Suprapubic skin (tissue), 4 donors: ENCODE data around the gene RPL7L1. TPM values are rescaled to one million over a fixed set of nuclear protein-coding genes. Genes with fewer than 3 reads are reported as not detected.

Experiments
- DNase-seq, 2 donors: peaks; one replicate each; pipeline ENCODE4 v3.0.0-alpha.2; 2019; ENCODE audit warnings: low spot score in 2 of 2
- H3K27ac ChIP-seq: fragments of 200-600 bp; sonication (generic); one replicate; pipeline ENCODE4 v1.5.1; 2019
- H3K27me3 ChIP-seq: fragments of 200-600 bp; sonication (generic); one replicate; pipeline ENCODE4 v1.5.1; 2019
- H3K36me3 ChIP-seq: fragments of 200-600 bp; sonication (generic); one replicate; pipeline ENCODE4 v1.5.1; 2019
- H3K4me1 ChIP-seq: fragments of 200-600 bp; sonication (generic); one replicate; pipeline ENCODE4 v1.5.1; 2019
- H3K4me3 ChIP-seq: fragments of 200-600 bp; sonication (generic); one replicate; pipeline ENCODE4 v1.5.1; 2019; ENCODE audit warnings: mild to moderate bottlenecking
- H3K9me3 ChIP-seq: fragments of 200-600 bp; sonication (generic); one replicate; pipeline ENCODE4 v1.5.1; 2019
- CTCF ChIP-seq, 2 donors: fragments of 200-600 bp in 1 of 2; fragments of 450-650 bp in 1 of 2; sonication (generic) in 1 of 2; IDR thresholded peaks; one replicate each; pipeline ENCODE4 v1.5.1; 2016 to 2019; ENCODE audit warnings: antibody characterized with exemption in 2 of 2, mild to moderate bottlenecking in 1 of 2, moderate library complexity in 1 of 2
- EP300 ChIP-seq: sonication (generic); formaldehyde crosslinking; IDR thresholded peaks from one replicate; pipeline ENCODE4 v1.6.1; 2017; ENCODE audit warnings: antibody characterized with exemption
- POLR2A ChIP-seq, 2 donors: fragments of 450-650 bp; IDR thresholded peaks; one replicate each; pipeline ENCODE4 v1.6.1; 2017; ENCODE audit warnings: antibody characterized with exemption in 2 of 2, mild to moderate bottlenecking in 2 of 2, moderate library complexity in 2 of 2
- POLR2AphosphoS5 ChIP-seq, 3 donors: sonication (generic); formaldehyde crosslinking; IDR thresholded peaks; one replicate each; pipeline ENCODE4 v1.6.1; 2017; ENCODE audit warnings: antibody characterized with exemption in 3 of 3
- WGBS: methylation state at CpG from one replicate; pipeline ENCODE4 v1.1.5; 2018; 5-methylcytosine and 5-hydroxymethylcytosine counted together
- total RNA-seq, 4 donors: library from RNA; depleted of rRNA; stranded (reverse); fragments of >200 nt; gene quantifications; one replicate each; pipeline ENCODE4 v1.1.0, GENCODE V29; 2016

The RPL7L1 gene
- total RNA-seq, 4 donors from 2014 or later, result 76.8 to 112 (median 86.4) TPM

DNA sequence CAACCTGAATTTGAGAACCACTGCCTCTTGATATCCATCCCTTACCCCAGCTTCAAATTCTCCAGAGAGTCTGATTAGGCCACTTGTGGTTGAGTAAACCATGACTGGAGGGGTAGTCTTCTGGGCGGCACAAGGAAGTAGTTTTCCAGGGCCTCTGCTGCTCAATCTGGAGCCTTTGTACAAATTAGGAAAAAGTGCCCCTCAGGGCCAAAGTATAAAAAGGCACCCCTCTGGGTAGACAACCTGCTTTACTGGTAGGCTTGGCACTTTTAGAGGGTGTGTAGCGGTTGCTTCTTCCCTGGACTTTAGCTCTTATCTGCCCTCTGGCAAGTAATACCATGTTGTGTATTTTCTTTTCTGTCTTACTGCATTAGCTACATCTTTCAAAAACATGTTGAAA, 32.9 kb upstream of the RPL7L1 start:
- TF ChIP-seq EP300, result no peak
- no peak for TF ChIP-seq POLR2A (IDR thresholded peaks at IDR 0.05)
- no peak for TF ChIP-seq POLR2AphosphoS5 (IDR thresholded peaks at IDR 0.05)
- TF ChIP-seq CTCF (IDR thresholded peaks at IDR 0.05), result no peak
- Histone ChIP-seq H3K9me3 (no peaks in the 10 kb centered on the region), H3K27me3 (no peaks in the 10 kb centered on the region), H3K4me3 (no peak overlapping the region), H3K36me3 (peaks cover 17% of the 10 kb centered on the region), H3K4me1 (no peaks in the 10 kb centered on the region), H3K27ac (no peak overlapping the region)
- 89% methylated on average over 2 of the region's 2 CpGs for WGBS
- DNase-seq, result no peak

GRCh38 chr6:42848700-42849099, 30.7 kb upstream of the RPL7L1 start:
- Histone ChIP-seq H3K9me3 (no peaks in the 10 kb centered on the region), H3K27me3 (no peaks in the 10 kb centered on the region), H3K4me1 (no peaks in the 10 kb centered on the region), H3K27ac (no peak overlapping the region), H3K36me3 (peaks cover 30% of the 10 kb centered on the region), H3K4me3 (no peak overlapping the region)
- TF ChIP-seq EP300, result no peak
- no peak for TF ChIP-seq CTCF (IDR thresholded peaks at IDR 0.05)
- TF ChIP-seq POLR2AphosphoS5 (IDR thresholded peaks at IDR 0.05), result no peak
- TF ChIP-seq POLR2A (IDR thresholded peaks at IDR 0.05), result no peak
- no peak for DNase-seq
- WGBS, result 86% methylated on average over 4 of the region's 4 CpGs

- Histone ChIP-seq H3K4me1 (no peaks in the 10 kb centered on the region), H3K9me3 (no peaks in the 10 kb centered on the region), H3K4me3 (no peak overlapping the region), H3K27me3 (no peaks in the 10 kb centered on the region), H3K27ac (no peak overlapping the region), H3K36me3 (peaks cover 56% of the 10 kb centered on the region)
- no peak for TF ChIP-seq CTCF (IDR thresholded peaks at IDR 0.05)
- TF ChIP-seq POLR2AphosphoS5 (IDR thresholded peaks at IDR 0.05), result no peak
- no peak for TF ChIP-seq POLR2A (IDR thresholded peaks at IDR 0.05)
- no peak for TF ChIP-seq EP300
- 91% methylated on average over 2 of the region's 2 CpGs for WGBS
- DNase-seq, result no peak
Measured at GRCh38 chr6:42851599-42851998, 27.8 kb upstream of the RPL7L1 start.

- no peaks in the 10 kb centered on the region for H3K9me3 ChIP-seq
- H3K4me3 ChIP-seq, result no peak overlapping the region
- H3K36me3 ChIP-seq, result peaks cover 100% of the 10 kb centered on the region
- H3K27ac ChIP-seq, result no peak overlapping the region
- 100% methylated on average over 1 of the region's 1 CpG for WGBS
- H3K4me1 ChIP-seq, result no peaks in the 10 kb centered on the region
- no peak for TF ChIP-seq POLR2A (IDR thresholded peaks at IDR 0.05)
- TF ChIP-seq CTCF (IDR thresholded peaks at IDR 0.05), result no peak
- TF ChIP-seq POLR2AphosphoS5 (IDR thresholded peaks at IDR 0.05), result no peak
- no peak for TF ChIP-seq EP300
- H3K27me3 ChIP-seq, result no peaks in the 10 kb centered on the region
- no peak for DNase-seq
Measured at GRCh38 chr6:42860036-42860435, 19.4 kb upstream of the RPL7L1 start.

- WGBS, result 93% methylated on average over 6 of the region's 6 CpGs
- H3K4me3 ChIP-seq, result no peak overlapping the region
- no peaks in the 10 kb centered on the region for H3K4me1 ChIP-seq
- TF ChIP-seq EP300 (no peak), CTCF (IDR thresholded peaks at IDR 0.05) (no peak), POLR2A (IDR thresholded peaks at IDR 0.05) (no peak), POLR2AphosphoS5 (IDR thresholded peaks at IDR 0.05) (no peak)
- H3K9me3 ChIP-seq, result no peaks in the 10 kb centered on the region
- H3K27me3 ChIP-seq, result no peaks in the 10 kb centered on the region
- DNase-seq, result no peak
- peaks cover 100% of the 10 kb centered on the region for H3K36me3 ChIP-seq
- H3K27ac ChIP-seq, result no peak overlapping the region
Measured at GRCh38 chr6:42860481-42860880, 18.9 kb upstream of the RPL7L1 start.
